GM19023 (cell line): ENCODE data around the gene SFT2D3.

Experiments used
- ATAC-seq: cut with Tn5 transposase; IDR thresholded peaks from one replicate; pipeline ENCODE4 v1.9.1; 2021; ENCODE audit warnings: mild to moderate bottlenecking, moderate library complexity; ENCODE audit not compliant: unreplicated experiment

SFT2D3 gene

DNA sequence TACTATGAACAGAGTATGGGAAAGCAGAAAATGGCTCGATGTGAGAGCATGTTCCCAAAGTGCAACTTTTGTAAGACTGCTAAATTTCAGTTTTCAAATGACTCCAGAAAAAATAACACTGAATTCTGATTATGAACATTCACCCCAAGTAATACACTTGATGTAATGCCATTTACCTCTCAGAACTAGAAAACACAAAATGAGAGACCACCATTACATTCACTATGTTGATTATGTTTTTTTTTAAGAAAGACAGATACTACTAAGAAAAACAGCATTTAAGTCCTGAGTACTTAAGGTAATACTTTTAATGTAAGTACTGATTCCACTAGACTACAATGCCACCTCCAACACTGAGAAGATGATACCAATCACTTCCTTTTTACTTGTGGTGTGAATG lies 38.5 kb downstream of the SFT2D3 start:
- ATAC-seq: no peak

DNA sequence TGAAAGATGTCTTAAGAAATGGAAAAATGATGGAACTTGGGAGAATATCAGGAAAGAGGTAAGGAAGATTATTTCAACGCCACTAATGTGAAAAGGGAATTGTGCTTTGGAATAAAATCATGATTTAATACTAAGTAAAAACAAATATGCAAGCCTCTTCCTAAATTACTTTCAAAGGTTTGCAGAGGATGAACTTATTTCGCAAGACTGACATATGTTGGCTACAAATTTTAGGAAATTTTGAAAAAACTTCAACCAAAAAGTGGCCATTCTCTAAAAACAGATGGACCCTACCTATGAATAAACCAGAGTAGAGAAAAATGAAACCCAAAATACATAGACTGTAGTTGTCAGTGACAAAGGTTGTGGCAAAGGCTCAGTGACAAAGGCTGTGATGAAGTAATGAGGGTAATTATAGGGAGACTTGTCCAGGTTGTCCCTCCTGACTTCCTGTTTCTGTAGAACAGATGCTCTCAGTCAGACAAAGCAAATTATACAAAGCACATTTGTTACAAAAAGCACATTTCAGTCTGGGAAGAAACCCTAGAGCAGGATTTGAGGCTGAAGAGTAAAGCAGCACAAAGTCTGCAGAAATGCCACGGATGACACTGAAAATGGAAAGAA lies 39.5 kb downstream of the SFT2D3 start:
- no peak for ATAC-seq

- no peak for ATAC-seq
Observed at GRCh38 chr2:127743477-127744026, 42.3 kb downstream of the SFT2D3 start.

DNA sequence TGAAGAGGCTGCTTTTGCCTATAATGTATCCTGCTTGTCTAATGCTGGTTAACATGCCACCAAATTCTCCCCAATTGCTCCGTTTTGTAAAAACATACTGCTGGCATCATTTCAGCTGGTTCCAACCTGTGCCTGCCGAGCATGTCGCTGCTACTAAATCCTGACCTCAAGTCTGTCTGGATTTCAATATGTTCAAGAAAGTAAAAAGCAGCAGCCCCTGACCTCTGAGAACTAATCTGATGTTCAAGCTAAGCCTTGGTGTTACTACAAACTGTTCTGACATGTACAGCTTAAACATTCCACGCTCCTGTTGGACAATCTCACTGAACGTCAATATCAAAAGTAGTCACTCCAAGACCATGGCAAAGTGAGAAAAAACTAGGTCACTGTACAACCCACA lies 46.3 kb downstream of the SFT2D3 start:
- ATAC-seq: no peak

DNA sequence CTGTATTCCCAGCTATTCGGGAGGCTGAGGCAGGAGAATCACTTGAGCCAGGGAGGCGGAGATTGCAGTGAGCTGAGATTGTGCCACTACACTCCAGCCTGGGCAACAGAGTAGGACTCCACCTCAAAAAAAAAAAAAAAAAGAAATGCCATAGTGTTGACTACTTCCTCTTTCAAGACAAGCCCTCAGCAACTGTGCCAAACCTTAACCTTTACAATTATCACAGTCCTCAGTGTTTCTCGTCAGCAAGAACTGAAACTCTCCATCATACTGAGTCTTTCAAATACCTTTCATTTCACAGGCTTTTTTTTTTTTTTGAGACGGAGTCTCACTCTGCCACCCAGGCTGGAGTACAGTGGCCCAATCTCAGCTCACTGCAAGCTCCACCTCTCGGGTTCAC lies 48.2 kb downstream of the SFT2D3 start:
- ATAC-seq: peak; percentile 98

DNA sequence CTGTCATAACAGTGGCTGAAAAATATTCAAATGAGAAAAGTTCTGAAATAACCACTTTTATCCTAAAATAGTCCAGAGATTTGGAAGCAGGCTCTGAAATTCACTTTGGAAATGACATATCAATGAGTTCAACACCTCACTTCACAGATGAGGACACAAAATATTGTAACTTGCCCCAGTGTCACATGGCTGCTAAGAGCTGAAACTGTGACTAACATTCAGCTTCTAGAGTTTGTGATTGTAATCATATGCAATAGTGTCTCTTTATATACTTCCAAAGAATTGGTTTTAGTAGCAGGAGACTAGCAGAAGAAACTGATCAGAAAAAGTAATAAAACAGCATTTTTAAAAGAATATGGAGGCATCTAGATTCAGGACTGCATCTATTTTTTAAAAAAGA lies 52.1 kb downstream of the SFT2D3 start:
- no peak for ATAC-seq

DNA sequence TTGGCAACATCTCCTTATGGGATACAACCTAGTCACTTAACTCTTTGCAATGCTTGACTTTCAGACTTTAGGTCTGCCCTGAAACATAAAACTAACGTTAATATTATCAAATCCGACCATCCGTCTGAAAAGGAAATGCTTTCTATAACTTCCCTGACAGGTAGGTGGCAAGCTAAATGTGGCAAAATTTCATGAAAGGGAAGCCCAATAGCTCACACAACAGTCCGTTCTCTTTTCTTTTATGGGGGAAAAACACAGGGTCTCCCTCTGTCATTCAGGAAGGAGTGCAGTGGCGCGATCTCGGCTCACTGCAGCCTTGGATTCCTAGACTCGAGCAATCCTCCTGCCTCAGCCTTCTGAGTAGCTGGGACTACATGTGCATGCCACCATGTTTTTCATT lies 52.9 kb downstream of the SFT2D3 start:
- no peak for ATAC-seq
